Activated T-helper 2 cell treated with anti-CD3 and anti-CD28 coated beads, Interferon-gamma antibody, Interleukin-2, Interleukin-4, amounts not matched to agents 10 μg/mL and 5 μg/mL and 100 μg/mL, durations not matched to agents 14 hours and 24 hours and 36 hours (primary cell): Measurements from ENCODE around the gene ATP4A. TPM values are rescaled to one million over a fixed set of nuclear protein-coding genes. Genes with fewer than 3 reads are reported as not detected.
A peak's percentile ranks its signal among the peaks of the same experiment; 100 is the strongest.

Source experiments
- DNase-seq: peaks from one replicate; pipeline ENCODE4 v3.0.0; 2021; ENCODE audit warnings: low spot score
- H3K27ac Mint-ChIP-seq: one replicate; pipeline ENCODE4 v1.8.0; 2021; ENCODE audit warnings: mixed read lengths
- H3K27me3 Mint-ChIP-seq: one replicate; pipeline ENCODE4 v1.8.0; 2021; ENCODE audit warnings: low read depth, mixed read lengths
- H3K36me3 Mint-ChIP-seq: one replicate; pipeline ENCODE4 v1.8.0; 2021; ENCODE audit warnings: low read depth, mixed read lengths
- H3K4me1 Mint-ChIP-seq: one replicate; pipeline ENCODE4 v1.8.0; 2021; ENCODE audit warnings: low read depth, mixed read lengths
- H3K4me3 Mint-ChIP-seq: one replicate; pipeline ENCODE4 v1.8.0; 2021; ENCODE audit warnings: low read depth, mild to moderate bottlenecking, moderate library complexity, mixed read lengths
- H3K9me3 Mint-ChIP-seq: one replicate; pipeline ENCODE4 v1.8.0; 2021; ENCODE audit warnings: mixed read lengths
- intact Hi-C: fragments of 100-400 bp; cut with micrococcal nuclease; formaldehyde crosslinking; loops from one replicate; pipeline ENCODE4 v1.15.1; 2023
- total RNA-seq: library from RNA; stranded (reverse); gene quantifications from 2 replicates; pipeline ENCODE4 v1.2.3, GENCODE V29; 2022

Gene ATP4A
- total RNA-seq, 1 donor from 2014 or later: not detected

DNA sequence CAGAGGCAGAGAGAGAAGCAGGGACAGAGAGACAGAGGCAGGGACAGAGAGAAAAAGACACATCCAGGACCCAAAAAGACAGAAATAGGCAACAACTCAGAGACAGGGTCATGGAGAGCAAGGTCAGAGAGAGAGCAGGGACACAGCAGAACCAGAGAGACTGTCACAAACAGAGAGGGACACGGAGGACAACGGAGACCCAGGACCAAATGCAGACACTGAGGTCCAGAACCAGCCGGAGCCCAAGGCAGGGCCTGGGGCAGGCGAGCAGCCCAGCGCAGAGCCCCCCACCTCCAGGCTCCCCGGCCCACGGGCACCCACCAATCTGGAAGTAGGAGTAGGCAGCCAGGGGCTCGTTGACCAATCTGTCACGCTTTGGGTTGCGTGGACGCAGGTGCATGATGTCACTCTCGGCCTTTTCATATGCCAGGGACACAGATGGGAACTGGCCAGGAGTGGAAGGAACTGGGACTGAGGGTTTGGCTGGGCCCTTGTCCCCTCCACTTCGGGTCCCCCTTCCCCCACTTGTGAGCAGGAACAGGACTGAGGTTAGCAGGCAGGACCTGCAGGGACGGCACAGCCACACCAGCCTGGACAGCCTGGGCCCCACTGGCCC is 10.0 kb downstream of the ATP4A start:
- no peak for DNase-seq
- H3K4me1 Mint-ChIP-seq: peaks cover 6% of the 10 kb centered on the region
- H3K9me3 Mint-ChIP-seq: no peaks in the 10 kb centered on the region
- H3K4me3 Mint-ChIP-seq: no peak overlapping the region
- peaks cover 5% of the 10 kb centered on the region for H3K36me3 Mint-ChIP-seq
- intact Hi-C loops: loop anchor here (10.0 kb wide), 1 partner anchor 141 kb away; no protein-coding TSS in a partner anchor
- no peak overlapping the region for H3K27ac Mint-ChIP-seq
- H3K27me3 Mint-ChIP-seq: peaks cover 12% of the 10 kb centered on the region

- Mint-ChIP-seq H3K9me3 (no peaks in the 10 kb centered on the region), H3K4me1 (peaks cover 6% of the 10 kb centered on the region), H3K36me3 (peaks cover 8% of the 10 kb centered on the region), H3K27ac (no peak overlapping the region), H3K4me3 (no peak overlapping the region), H3K27me3 (peaks cover 9% of the 10 kb centered on the region)
- DNase-seq: no peak
- intact Hi-C loops: loop anchor here (10.0 kb wide), 1 partner anchor 142 kb away; no protein-coding TSS in a partner anchor
These were observed 10.7 kb downstream of the ATP4A start for GRCh38 chr19:35552534-35553384.

DNA sequence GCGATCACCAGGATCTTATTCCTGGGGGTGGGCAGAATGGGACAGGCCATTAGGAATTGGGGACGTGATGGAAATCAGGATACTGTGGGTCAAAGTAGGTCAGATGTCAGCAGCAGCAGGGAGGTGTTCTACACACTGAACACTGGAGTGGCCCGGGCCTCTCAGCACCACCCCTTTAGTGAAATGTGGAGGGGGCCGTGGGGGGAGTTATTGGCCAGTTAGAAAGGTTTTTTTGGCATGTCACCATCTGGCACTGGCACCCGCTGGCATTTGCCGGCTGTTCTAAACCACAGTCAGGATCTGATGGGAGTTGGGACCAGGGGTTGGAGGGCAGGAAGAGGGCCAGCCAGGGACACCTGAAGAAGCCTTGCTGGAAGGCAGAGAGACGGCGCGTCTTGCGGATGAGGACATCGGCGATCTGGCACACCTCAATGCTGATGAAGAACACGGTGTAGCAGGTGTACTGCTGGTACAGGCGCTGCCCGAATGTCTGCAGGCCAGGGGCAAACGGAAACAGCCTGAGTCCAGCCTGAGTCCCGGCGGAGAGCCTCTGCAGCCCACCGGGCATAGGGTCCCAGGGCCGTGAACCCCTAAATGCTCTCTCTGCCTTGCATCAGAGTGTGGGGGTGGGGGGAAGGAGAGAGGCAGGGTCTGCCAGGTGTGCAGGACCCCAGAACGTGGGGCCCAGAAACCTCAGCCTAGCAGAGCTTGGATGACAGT is 12.2 kb downstream of the ATP4A start:
- Mint-ChIP-seq H3K4me3 (no peak overlapping the region), H3K36me3 (peaks cover 19% of the 10 kb centered on the region), H3K27me3 (peaks cover 3% of the 10 kb centered on the region), H3K9me3 (no peaks in the 10 kb centered on the region), H3K4me1 (peaks cover 8% of the 10 kb centered on the region), H3K27ac (no peak overlapping the region)
- DNase-seq: no peak
- intact Hi-C loops: loop anchor here (10.0 kb wide), 1 partner anchor 144 kb away; no protein-coding TSS in a partner anchor

DNA sequence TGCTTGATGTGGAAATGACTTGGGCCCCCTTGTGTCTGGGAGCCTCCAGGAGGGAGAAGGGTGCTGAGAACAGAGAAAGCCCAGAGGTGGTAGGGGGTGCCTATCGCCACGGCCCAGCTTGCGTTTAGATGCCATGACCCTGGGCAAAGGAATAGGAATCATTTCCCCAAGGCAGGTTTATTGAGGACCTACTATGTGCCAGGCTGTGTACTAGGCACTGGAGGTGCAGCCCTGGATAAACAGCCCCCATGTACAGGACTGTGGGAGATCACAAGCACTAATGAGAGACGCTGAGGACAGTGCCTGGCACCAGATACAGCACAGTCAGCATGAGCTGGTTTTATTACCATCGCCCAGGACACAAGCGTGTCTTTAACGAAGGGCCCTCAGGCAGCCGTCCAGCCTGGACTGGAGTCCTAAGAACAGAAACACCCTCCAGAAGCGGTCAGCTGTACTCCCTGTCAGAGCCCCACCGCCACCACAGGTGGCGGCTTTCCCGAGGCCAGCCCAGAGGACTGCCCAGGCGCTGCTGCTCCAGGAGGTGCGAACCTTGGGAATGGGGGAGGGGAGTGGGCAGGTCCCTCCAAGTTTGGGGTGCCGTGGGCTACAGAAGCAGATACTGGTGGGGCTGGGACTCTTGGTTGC is 13.5 kb downstream of the ATP4A start:
- DNase-seq: no peak
- H3K27ac Mint-ChIP-seq: no peak overlapping the region
- H3K36me3 Mint-ChIP-seq: peaks cover 21% of the 10 kb centered on the region
- H3K4me1 Mint-ChIP-seq: peaks cover 9% of the 10 kb centered on the region
- H3K9me3 Mint-ChIP-seq: no peaks in the 10 kb centered on the region
- H3K4me3 Mint-ChIP-seq: no peak overlapping the region
- no peaks in the 10 kb centered on the region for H3K27me3 Mint-ChIP-seq
- intact Hi-C loops: loop anchor here (1.0 to 10.0 kb wide), 4 partner anchors 38 to 162 kb away; partner anchors contain the start of gene DMKN

DNA sequence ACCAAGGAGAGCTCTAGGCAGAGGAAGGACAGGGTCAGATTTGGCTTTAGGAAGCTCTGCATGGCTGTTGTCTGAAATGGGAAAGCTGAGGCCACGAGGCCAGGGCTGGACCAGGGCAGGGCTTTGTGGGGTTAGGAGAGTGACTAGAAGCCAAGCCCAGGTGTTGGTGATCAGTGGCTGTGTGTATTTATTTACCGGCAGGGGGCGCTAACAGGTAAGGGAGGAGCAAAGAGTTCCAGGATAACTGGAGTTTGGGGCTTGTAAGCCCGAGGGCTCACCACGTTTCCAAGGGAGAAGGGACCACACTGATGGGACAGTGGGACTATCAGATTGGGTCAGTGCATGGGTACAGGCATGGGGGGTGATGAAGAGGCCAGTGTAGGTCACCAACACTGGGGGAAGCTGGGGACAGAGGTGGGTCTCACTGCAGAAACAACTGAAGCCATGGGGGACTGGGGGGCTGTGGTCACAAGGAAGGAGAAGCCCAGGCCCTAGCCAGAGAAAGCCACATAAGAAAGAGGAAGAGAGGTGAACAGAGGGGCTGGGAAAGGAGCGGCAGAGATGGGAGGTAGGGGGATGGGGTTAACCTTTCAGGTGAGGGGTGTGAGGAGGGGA is 14.2 kb downstream of the ATP4A start:
- Mint-ChIP-seq H3K36me3 (peaks cover 24% of the 10 kb centered on the region), H3K4me3 (no peak overlapping the region), H3K27me3 (no peaks in the 10 kb centered on the region), H3K4me1 (peaks cover 16% of the 10 kb centered on the region), H3K27ac (no peak overlapping the region), H3K9me3 (no peaks in the 10 kb centered on the region)
- DNase-seq: peak; percentile 39
- intact Hi-C loops: loop anchor here (1.0 to 5.0 kb wide), 3 partner anchors 37 to 163 kb away; partner anchors contain the start of gene DMKN

DNA sequence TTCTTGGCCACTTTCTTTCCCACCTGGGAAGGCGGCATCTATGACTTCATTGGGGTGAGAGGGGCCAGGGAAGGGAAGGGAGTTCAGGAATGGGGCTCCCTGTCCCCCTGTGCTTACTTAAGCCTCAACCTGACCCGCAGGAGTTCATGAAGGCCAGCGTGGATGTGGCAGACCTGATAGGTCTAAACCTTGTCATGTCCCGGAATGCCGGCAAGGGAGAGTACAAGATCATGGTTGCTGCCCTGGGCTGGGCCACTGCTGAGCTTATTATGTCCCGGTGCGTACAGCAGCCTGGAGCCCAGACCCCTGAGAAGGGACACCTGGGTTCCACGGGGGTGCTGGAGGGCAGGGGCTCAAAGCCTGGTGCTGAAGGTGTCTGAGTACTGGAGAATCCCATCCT is 16.9 kb downstream of the ATP4A start:
- peak overlapping the region; percentile 94 for H3K4me3 Mint-ChIP-seq
- peaks cover 18% of the 10 kb centered on the region for H3K4me1 Mint-ChIP-seq
- no peaks in the 10 kb centered on the region for H3K9me3 Mint-ChIP-seq
- DNase-seq: no peak
- H3K27ac Mint-ChIP-seq: peak overlapping the region; percentile 95
- H3K36me3 Mint-ChIP-seq: peaks cover 27% of the 10 kb centered on the region
- intact Hi-C loops: loop anchor here (1.0 to 5.0 kb wide), 3 partner anchors 34 to 166 kb away; partner anchors contain the start of gene DMKN
- no peaks in the 10 kb centered on the region for H3K27me3 Mint-ChIP-seq

- Mint-ChIP-seq H3K27ac (peak overlapping the region; percentile 95), H3K4me3 (peak overlapping the region; percentile 94), H3K9me3 (no peaks in the 10 kb centered on the region), H3K4me1 (peaks cover 18% of the 10 kb centered on the region), H3K36me3 (peaks cover 27% of the 10 kb centered on the region), H3K27me3 (no peaks in the 10 kb centered on the region)
- intact Hi-C loops: loop anchor here (1.0 to 5.0 kb wide), 4 partner anchors 34 to 166 kb away; partner anchors contain the start of genes DMKN and HAUS5
- peak; percentile 52 for DNase-seq
These were observed 17.5 kb downstream of the ATP4A start for GRCh38 chr19:35545855-35546381.

GRCh38 chr19:35545001-35545854 is 18.2 kb downstream of the ATP4A start, which contains the start of gene TMEM147:
Gene TMEM147, plus strand, starts transcription at chr19:35545626. Its CDS starts 114 bp downstream, at chr19:35545740.
- no peaks in the 10 kb centered on the region for H3K9me3 Mint-ChIP-seq
- H3K27ac Mint-ChIP-seq: peak within 1 kb of the TSS; percentile 95
- peaks cover 18% of the 10 kb centered on the region for H3K4me1 Mint-ChIP-seq
- intact Hi-C loops: loop anchor here (1.0 to 5.0 kb wide), 3 partner anchors 33 to 167 kb away; partner anchors contain the start of genes DMKN and HAUS5
- H3K4me3 Mint-ChIP-seq: peak within 1 kb of the TSS; percentile 94
- H3K36me3 Mint-ChIP-seq: peaks cover 31% of the 10 kb centered on the region
- DNase-seq: peak; percentile 78
- H3K27me3 Mint-ChIP-seq: no peaks in the 10 kb centered on the region

DNA sequence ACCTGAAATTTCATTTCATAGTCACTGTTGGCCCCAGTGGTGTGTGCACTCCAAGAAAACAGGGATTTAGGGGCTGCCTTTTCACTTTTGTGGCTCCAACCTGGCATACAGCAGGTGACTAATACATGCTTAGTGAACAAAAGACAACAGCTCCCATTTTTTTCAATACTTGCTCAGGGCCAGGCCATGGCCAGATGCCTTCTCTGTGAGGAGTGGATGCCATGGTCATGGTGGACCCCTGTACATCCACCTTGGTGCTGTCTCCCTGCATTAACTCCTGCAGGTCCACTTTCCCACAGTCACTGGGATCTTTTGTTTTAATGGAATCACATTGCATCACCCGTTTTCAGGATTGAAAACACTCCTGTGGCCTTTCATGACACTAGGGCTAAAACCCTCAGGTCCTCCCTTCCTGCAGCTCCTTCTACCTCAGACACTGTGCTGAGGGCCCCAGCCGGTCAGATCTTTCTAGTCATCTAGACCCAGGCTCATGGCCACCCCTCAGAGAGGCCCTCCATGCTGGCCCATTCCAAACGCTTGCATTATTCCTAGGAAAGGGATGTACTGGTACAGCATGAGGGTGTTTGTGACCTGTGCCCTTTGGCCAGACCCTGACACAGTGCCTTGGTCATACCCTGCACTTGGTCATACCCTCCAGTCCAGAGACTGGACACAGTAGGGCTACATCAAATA is 19.2 kb downstream of the ATP4A start:
- Mint-ChIP-seq H3K27ac (peak overlapping the region; percentile 87), H3K4me1 (peaks cover 17% of the 10 kb centered on the region), H3K27me3 (no peaks in the 10 kb centered on the region), H3K9me3 (no peaks in the 10 kb centered on the region), H3K4me3 (peak overlapping the region; percentile 94), H3K36me3 (peaks cover 30% of the 10 kb centered on the region)
- intact Hi-C loops: no loop called here
- DNase-seq: no peak

DNA sequence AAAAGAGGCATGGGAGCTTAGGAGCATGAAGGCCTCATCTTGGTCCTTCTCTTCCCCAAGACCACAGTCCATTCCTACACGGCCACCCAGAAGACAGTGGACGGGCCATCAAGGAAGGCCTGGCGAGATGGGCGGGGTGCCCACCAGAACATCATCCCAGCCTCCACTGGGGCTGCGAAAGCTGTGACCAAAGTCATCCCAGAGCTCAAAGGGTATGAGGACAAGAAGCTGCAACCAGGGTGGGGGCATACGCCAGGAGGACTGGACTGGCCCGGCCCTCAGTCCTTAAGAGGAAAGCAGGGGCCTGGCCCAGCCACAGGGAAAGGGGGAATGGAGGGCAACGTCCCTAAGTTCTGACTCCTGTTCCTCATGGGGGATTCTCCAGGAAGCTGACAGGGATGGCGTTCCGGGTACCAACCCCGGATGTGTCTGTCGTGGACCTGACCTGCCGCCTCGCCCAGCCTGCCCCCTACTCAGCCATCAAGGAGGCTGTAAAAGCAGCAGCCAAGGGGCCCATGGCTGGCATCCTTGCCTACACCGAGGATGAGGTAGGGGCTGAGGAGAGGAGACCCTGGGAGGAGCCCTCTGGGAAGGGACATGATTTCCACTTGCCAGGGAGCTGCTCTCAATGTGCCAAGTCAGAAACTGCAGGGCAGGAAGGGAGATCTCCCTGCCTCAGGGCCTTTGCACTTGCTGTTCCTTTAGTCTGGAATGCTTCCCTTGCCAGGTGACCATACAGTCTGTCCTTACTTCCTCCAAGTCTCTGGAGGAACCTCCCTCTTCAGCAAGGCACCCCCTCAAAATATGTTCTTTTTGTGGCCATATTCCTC is 20.0 kb downstream of the ATP4A start:
- intact Hi-C loops: no loop called here
- peaks cover 27% of the 10 kb centered on the region for H3K36me3 Mint-ChIP-seq
- H3K9me3 Mint-ChIP-seq: no peaks in the 10 kb centered on the region
- DNase-seq: no peak
- no peak overlapping the region for H3K4me3 Mint-ChIP-seq
- no peak overlapping the region for H3K27ac Mint-ChIP-seq
- peaks cover 15% of the 10 kb centered on the region for H3K4me1 Mint-ChIP-seq
- no peaks in the 10 kb centered on the region for H3K27me3 Mint-ChIP-seq
